GM13976 (cell line): ENCODE measurements around the gene TAC1.
"Not testable (repeated sequence)": the region's sequence is repeated elsewhere in the genome, so short reads cannot be mapped to it uniquely, and the experiment has no call there.

Source experiments
- DNase-seq: peaks from one replicate; pipeline ENCODE4 v3.0.0; 2012; ENCODE audit warnings: low spot score
- CTCF ChIP-seq: IDR thresholded peaks from 2 replicates; pipeline ENCODE4 v1.5.1; 2012; ENCODE audit warnings: borderline replicate concordance, mild to moderate bottlenecking; ENCODE audit not compliant: insufficient read depth; ENCODE audit errors: extremely low read depth, missing control alignments, control extremely low read depth
- in situ Hi-C: fragments of 300-500 bp; cut with MboI; formaldehyde crosslinking; loops from one replicate; pipeline ENCODE4 v1.12.0; 2022; ENCODE audit warnings: low sequenced_read_pairs, mixed read lengths, inconsistent platforms; ENCODE audit not compliant: unreplicated experiment

Gene TAC1

GRCh38 chr7:97757824-97758223 is 25.9 kb downstream of the TAC1 start:
- no peak for DNase-seq
- in situ Hi-C loops: no loop called here
- TF ChIP-seq CTCF: no peak

- DNase-seq: no peak
- no peak for TF ChIP-seq CTCF
- in situ Hi-C loops: no loop called here
Observed at GRCh38 chr7:97770850-97771249, 39.0 kb downstream of the TAC1 start.

- in situ Hi-C loops: no loop called here
- no peak for DNase-seq
- no peak for TF ChIP-seq CTCF
Observed at GRCh38 chr7:97771576-97771975, 39.7 kb downstream of the TAC1 start.

GRCh38 chr7:97772045-97772901 is 40.4 kb downstream of the TAC1 start:
- no peak for DNase-seq
- in situ Hi-C loops: no loop called here
- no peak for TF ChIP-seq CTCF

- in situ Hi-C loops: not testable (repeated sequence)
Observed at GRCh38 chr7:97786398-97786797, 54.5 kb downstream of the TAC1 start.

More at GRCh38 chr7:97786398-97786797, 54.5 kb downstream of the TAC1 start:
- not testable (repeated sequence) for DNase-seq
